Measurements from ENCODE around the gene CRISP1.

The CRISP1 gene

GRCh38 chr6:49835140-49835539, 31.2 kb downstream of the CRISP1 start:
- TF ChIP-seq CTCF (IDR thresholded peaks at IDR 0.05): no peak
- Histone ChIP-seq H2AFZ (no peak overlapping the region), H3K4me3 (ENCODE audit: low read depth, low read length) (no peak overlapping the region), H3K4me2 (ENCODE audit: low read length) (no peak overlapping the region), H3K9ac (no peak overlapping the region), H3K36me3 (ENCODE audit: control insufficient read depth, insufficient read depth, low read length) (no peaks in the 10 kb centered on the region), H3K9me3 (ENCODE audit: control insufficient read depth, low read length) (no peaks in the 10 kb centered on the region), H3K4me1 (no peaks in the 10 kb centered on the region), H3K79me2 (no peaks in the 10 kb centered on the region), H3K27ac (no peak overlapping the region), H3K27me3 (ENCODE audit: control insufficient read depth, insufficient read depth, low read length) (no peaks in the 10 kb centered on the region)

GRCh38 chr6:49833386-49833785, 32.9 kb downstream of the CRISP1 start:
- Histone ChIP-seq H3K9me3 (ENCODE audit: control insufficient read depth, low read length) (no peaks in the 10 kb centered on the region), H3K27ac (no peak overlapping the region), H3K9ac (no peak overlapping the region), H3K36me3 (ENCODE audit: control insufficient read depth, insufficient read depth, low read length) (no peaks in the 10 kb centered on the region), H3K79me2 (no peaks in the 10 kb centered on the region), H3K4me3 (ENCODE audit: low read depth, low read length) (no peak overlapping the region), H2AFZ (no peak overlapping the region), H3K4me2 (ENCODE audit: low read length) (no peak overlapping the region), H3K4me1 (no peaks in the 10 kb centered on the region), H3K27me3 (ENCODE audit: control insufficient read depth, insufficient read depth, low read length) (no peaks in the 10 kb centered on the region)
- TF ChIP-seq CTCF (IDR thresholded peaks at IDR 0.05): no peak

- H3K9ac ChIP-seq: no peak overlapping the region
- no peak for TF ChIP-seq CTCF (IDR thresholded peaks at IDR 0.05)
- H2AFZ ChIP-seq: no peak overlapping the region
- H3K27ac ChIP-seq: no peak overlapping the region
- H3K9me3 ChIP-seq (ENCODE audit: control insufficient read depth, low read length): no peaks in the 10 kb centered on the region
- no peaks in the 10 kb centered on the region for H3K79me2 ChIP-seq
- no peak overlapping the region for H3K4me2 ChIP-seq (ENCODE audit: low read length)
- H3K4me3 ChIP-seq (ENCODE audit: low read depth, low read length): no peak overlapping the region
- no peaks in the 10 kb centered on the region for H3K27me3 ChIP-seq (ENCODE audit: control insufficient read depth, insufficient read depth, low read length)
- H3K36me3 ChIP-seq (ENCODE audit: control insufficient read depth, insufficient read depth, low read length): no peaks in the 10 kb centered on the region
- H3K4me1 ChIP-seq: no peaks in the 10 kb centered on the region
These were observed 39.5 kb downstream of the CRISP1 start for GRCh38 chr6:49826743-49827406.

GRCh38 chr6:49815166-49815565, 51.2 kb downstream of the CRISP1 start:
- Histone ChIP-seq H3K27me3 (ENCODE audit: control insufficient read depth, insufficient read depth, low read length) (no peaks in the 10 kb centered on the region), H3K27ac (no peak overlapping the region), H3K36me3 (ENCODE audit: control insufficient read depth, insufficient read depth, low read length) (no peaks in the 10 kb centered on the region), H3K9me3 (ENCODE audit: control insufficient read depth, low read length) (no peaks in the 10 kb centered on the region), H3K4me2 (ENCODE audit: low read length) (no peak overlapping the region), H3K79me2 (no peaks in the 10 kb centered on the region), H3K9ac (no peak overlapping the region), H2AFZ (no peak overlapping the region), H3K4me1 (no peaks in the 10 kb centered on the region), H3K4me3 (ENCODE audit: low read depth, low read length) (no peak overlapping the region)
- TF ChIP-seq CTCF (IDR thresholded peaks at IDR 0.05): no peak

- Histone ChIP-seq H2AFZ (no peak overlapping the region), H3K79me2 (no peaks in the 10 kb centered on the region), H3K36me3 (ENCODE audit: control insufficient read depth, insufficient read depth, low read length) (peaks cover 2% of the 10 kb centered on the region), H3K27ac (no peak overlapping the region), H3K9me3 (ENCODE audit: control insufficient read depth, low read length) (no peaks in the 10 kb centered on the region), H3K27me3 (ENCODE audit: control insufficient read depth, insufficient read depth, low read length) (no peaks in the 10 kb centered on the region), H3K9ac (no peak overlapping the region), H3K4me3 (ENCODE audit: low read depth, low read length) (no peak overlapping the region), H3K4me1 (no peaks in the 10 kb centered on the region), H3K4me2 (ENCODE audit: low read length) (no peak overlapping the region)
- TF ChIP-seq CTCF (IDR thresholded peaks at IDR 0.05): no peak
These were observed 53.1 kb downstream of the CRISP1 start for GRCh38 chr6:49813248-49813647.

All from parathyroid adenoma (tissue), 2 donors.